Esophagus squamous epithelium (tissue), 4 donors: ENCODE measurements around the gene RAB24.

ENCODE experiments used
- POLR2A ChIP-seq, 4 donors: fragments of 450-650 bp; IDR thresholded peaks; one replicate each; pipeline ENCODE4 v1.6.1; 2017; ENCODE audit warnings: antibody characterized with exemption in 4 of 4, mild to moderate bottlenecking in 4 of 4, moderate library complexity in 3 of 4
- TF ChIP-seq, protein P1 (sequence below), 6 experiments: fragments of 450-650 bp in 4 of 6; fragments of 200-600 bp in 2 of 6; sonication (generic) in 2 of 6; IDR thresholded peaks; one replicate each; pipeline ENCODE4 v1.5.1; 2016 to 2019; ENCODE audit warnings: antibody characterized with exemption in 6 of 6, mild to moderate bottlenecking in 4 of 6, moderate library complexity in 4 of 6

DNA sequence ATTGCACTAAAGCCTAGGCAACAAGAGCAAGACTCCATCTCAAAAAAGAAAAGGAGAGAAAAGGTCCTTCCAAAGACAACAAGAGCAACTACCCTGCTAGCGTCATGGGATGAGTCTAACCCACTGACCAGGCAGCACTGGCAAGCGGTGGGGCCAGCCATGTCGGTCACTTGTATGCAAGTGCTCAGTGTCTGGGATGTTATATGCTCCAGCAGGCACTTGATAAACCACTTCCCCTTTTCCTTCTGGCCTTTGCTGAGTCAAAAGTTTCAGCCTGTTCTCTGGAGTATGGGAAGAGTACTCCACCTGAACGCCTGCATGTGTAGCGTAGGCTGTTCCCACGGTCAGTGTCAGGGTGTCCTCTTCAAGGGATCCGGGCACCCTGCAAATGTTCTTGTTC lies 17.4 kb upstream of the RAB24 start:
- TF ChIP-seq, protein P1, sequence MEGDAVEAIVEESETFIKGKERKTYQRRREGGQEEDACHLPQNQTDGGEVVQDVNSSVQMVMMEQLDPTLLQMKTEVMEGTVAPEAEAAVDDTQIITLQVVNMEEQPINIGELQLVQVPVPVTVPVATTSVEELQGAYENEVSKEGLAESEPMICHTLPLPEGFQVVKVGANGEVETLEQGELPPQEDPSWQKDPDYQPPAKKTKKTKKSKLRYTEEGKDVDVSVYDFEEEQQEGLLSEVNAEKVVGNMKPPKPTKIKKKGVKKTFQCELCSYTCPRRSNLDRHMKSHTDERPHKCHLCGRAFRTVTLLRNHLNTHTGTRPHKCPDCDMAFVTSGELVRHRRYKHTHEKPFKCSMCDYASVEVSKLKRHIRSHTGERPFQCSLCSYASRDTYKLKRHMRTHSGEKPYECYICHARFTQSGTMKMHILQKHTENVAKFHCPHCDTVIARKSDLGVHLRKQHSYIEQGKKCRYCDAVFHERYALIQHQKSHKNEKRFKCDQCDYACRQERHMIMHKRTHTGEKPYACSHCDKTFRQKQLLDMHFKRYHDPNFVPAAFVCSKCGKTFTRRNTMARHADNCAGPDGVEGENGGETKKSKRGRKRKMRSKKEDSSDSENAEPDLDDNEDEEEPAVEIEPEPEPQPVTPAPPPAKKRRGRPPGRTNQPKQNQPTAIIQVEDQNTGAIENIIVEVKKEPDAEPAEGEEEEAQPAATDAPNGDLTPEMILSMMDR (IDR thresholded peaks at IDR 0.05): no peak
- no peak for TF ChIP-seq POLR2A (IDR thresholded peaks at IDR 0.05)
